CD4-positive, alpha-beta T cell treated with Interferon alpha-2 for 1 hour (primary cell): ENCODE measurements around the gene SUN1.
"Not testable (repeated sequence)": the region's sequence is repeated elsewhere in the genome, so short reads cannot be mapped to it uniquely, and the experiment has no call there.

Source experiments
- DNase-seq, 2 donors: peaks; one replicate each; pipeline ENCODE4 v3.0.0-alpha.2; 2020 to 2022

Gene SUN1

GRCh38 chr7:835485-836401, 3.5 kb downstream of the SUN1 start:
- DNase-seq, result no peak

- no peak for DNase-seq
These were observed 4.2 kb downstream of the SUN1 start for GRCh38 chr7:836429-836828.

GRCh38 chr7:837001-837400, 4.7 kb downstream of the SUN1 start:
- no peak for DNase-seq

- DNase-seq, result no peak
These were observed 7.8 kb downstream of the SUN1 start for GRCh38 chr7:840001-840600.

- DNase-seq, result no peak
These were observed 9.7 kb downstream of the SUN1 start for GRCh38 chr7:841943-842342.

GRCh38 chr7:842431-843031, 10.3 kb downstream of the SUN1 start:
- no peak for DNase-seq

GRCh38 chr7:843230-843629, 11.0 kb downstream of the SUN1 start:
- no peak for DNase-seq

- no peak for DNase-seq
These were observed 11.8 kb downstream of the SUN1 start for GRCh38 chr7:844043-844442.

GRCh38 chr7:844514-844913, 12.2 kb downstream of the SUN1 start:
- DNase-seq, result no peak

GRCh38 chr7:845091-845490, 12.8 kb downstream of the SUN1 start:
- no peak for DNase-seq

- no peak for DNase-seq
These were observed 13.5 kb downstream of the SUN1 start for GRCh38 chr7:845731-846130.

GRCh38 chr7:846958-847650, 14.8 kb downstream of the SUN1 start:
- DNase-seq, result not testable (repeated sequence)

- not testable (repeated sequence) for DNase-seq
These were observed 15.5 kb downstream of the SUN1 start for GRCh38 chr7:847728-848127.

GRCh38 chr7:849145-849544, 16.9 kb downstream of the SUN1 start:
- no peak for DNase-seq

- no peak for DNase-seq
These were observed 17.5 kb downstream of the SUN1 start for GRCh38 chr7:849781-850180.

GRCh38 chr7:851204-851603, 18.9 kb downstream of the SUN1 start:
- no peak for DNase-seq

- DNase-seq, result no peak
These were observed 21.3 kb downstream of the SUN1 start for GRCh38 chr7:853366-854117.

- no peak for DNase-seq
These were observed 22.0 kb downstream of the SUN1 start for GRCh38 chr7:854118-854775.

- no peak for DNase-seq
These were observed 23.6 kb downstream of the SUN1 start for GRCh38 chr7:855686-856369.

GRCh38 chr7:856444-857095, 24.3 kb downstream of the SUN1 start:
- DNase-seq, result no peak

GRCh38 chr7:857661-858060, 25.4 kb downstream of the SUN1 start:
- no peak for DNase-seq
